SHP77 (cell line): ENCODE measurements around the gene GRK1.

Experiments used
- DNase-seq, 2 experiments: peaks; one replicate each; lab custom pipeline; 2025; lab: John Stamatoyannopoulos, UW

GRK1 gene

GRCh38 chr13:113729187-113730019 is 62.4 kb downstream of the GRK1 start:
- peak; percentile 70 to 92 for DNase-seq

DNA sequence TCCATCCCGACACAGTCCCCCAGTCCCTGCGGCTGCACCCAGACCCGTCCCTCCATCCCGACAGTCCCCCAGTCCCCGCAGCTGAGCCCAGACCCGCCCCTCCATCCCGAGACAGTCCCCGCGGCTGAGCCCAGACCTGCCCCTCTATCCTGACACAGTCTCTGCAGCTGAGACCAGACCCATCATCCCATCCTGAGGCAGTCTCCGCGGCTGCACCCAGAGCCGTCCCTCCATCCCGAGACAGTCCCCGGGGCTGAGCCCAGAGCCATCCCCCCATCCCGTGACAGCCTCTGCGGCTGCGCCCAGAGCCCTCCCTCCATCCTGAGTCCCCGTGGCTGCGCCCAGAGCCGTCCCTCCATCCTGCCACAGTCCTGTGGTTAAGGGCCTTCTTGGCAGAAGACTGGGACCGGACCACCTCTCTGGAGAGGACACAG is 63.3 kb downstream of the GRK1 start:
- DNase-seq: no peak

DNA sequence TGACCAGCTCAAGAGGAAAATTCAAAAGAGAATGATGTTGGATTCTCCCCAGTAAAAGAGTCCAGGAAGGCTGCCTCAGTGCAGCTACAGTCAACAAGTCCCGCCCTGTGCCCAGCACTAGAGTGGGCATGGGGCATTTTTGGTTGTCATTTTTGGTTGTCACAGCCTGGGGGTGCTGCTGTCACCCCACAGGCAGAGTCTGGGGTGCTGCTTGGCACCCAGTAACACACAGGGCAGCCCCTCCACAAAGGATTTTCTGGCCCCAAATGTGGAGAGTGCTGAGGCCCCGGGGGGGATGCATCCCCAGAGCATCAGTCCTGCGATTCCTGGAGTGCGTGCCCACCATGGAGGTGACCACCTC is 63.8 kb downstream of the GRK1 start:
- no peak for DNase-seq

GRCh38 chr13:113731192-113732175 is 64.5 kb downstream of the GRK1 start:
- DNase-seq: no peak

- no peak for DNase-seq
Measured at GRCh38 chr13:113732176-113732960, 65.3 kb downstream of the GRK1 start.

- no peak for DNase-seq
Measured at GRCh38 chr13:113732961-113733950, 66.2 kb downstream of the GRK1 start.

DNA sequence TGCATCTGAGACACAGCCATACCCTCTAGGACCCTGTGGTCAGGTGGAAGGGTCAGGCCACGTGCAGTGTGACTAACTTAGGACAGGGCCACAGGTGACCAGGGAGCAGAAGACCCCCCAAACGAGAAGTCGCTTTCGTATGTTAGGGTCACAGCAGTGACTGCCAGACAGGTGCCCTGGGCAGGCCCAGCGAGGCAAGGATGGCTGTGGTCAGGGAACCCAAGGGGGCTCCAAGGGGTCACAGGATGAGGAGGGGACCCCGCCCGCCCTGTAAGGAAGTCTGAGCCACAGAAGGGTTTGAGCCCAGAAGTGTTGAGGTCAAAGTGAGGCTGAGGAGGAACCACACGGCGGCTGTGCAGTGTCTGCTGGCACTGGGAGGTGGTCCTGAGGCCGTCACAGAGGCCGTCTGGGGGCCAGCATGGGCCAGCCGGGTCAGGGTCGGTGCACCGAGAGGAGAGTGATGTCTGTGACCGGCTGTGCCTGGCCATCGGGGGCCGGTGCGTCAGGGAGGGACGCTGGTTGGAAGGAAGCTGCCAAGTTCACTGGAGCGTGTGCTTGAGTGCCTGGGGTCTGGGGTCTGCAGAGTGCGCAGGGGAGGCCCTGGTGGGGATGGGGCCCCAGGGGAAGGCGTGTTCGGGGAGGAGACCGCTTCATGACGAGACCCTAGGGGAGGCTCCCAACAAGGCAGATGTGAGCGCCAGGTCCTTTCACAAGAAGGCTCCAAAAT is 67.2 kb downstream of the GRK1 start:
- no peak for DNase-seq

GRCh38 chr13:113734826-113735125 is 67.8 kb downstream of the GRK1 start:
- DNase-seq: no peak

DNA sequence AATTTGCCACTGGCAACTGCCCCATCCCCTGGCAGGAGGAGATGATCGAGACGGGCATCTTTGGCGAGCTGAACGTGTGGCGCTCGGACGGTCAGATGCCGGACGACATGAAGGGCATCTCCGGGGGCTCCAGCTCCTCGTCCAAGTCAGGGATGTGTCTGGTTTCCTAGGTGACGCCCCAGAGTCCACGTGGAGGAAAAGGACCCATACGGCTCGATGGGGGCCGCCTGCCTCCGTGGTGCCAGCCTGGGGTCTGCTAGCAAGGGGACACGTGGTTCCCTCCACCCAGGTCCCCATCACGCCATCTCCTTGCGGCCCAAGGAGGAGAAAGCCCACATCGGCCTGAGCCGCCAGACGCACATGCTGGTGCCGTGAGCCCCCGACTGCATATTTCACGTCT is 68.2 kb downstream of the GRK1 start:
- DNase-seq: no peak

- no peak for DNase-seq
Measured at GRCh38 chr13:113735750-113736149, 68.7 kb downstream of the GRK1 start.

DNA sequence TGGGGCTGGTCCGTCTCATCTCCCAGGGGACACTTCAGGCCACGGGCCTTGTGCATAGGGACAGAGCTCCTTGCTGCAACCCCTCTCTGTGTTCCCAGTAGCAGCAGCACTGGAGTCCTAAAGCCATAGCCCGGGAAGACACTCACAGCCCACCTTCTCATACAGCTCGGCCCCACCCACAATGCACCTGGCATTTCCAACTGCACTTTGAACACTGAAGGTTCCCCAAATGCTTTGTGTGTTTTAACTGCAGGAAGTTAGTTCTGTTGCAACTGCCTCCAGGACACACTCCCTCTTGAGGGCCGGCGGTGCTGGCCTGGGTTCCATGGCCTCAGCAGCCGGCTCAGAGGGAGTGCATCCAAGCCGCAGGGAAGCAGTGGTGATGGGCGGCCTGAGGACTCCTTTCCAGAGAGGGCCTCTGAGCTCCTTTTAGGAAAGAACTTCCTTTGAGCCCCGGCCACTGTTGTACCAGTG is 69.3 kb downstream of the GRK1 start:
- no peak for DNase-seq

- DNase-seq: no peak
Measured at GRCh38 chr13:113737803-113738202, 70.8 kb downstream of the GRK1 start.

- no peak for DNase-seq
Measured at GRCh38 chr13:113739527-113740285, 72.7 kb downstream of the GRK1 start.

DNA sequence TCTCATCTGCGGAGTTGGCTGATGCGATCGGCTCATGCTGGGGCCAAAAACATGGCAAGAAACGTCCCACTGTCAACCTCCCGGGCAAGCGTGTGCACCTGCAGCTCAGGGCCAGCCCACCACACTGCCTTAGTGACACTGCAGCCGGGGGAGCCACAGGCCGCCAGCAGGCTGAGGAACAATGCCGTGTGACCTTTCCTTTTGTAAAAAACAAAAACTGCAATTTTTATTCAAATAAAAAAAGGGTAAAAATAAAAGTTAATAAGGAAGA is 73.2 kb downstream of the GRK1 start:
- DNase-seq: no peak

DNA sequence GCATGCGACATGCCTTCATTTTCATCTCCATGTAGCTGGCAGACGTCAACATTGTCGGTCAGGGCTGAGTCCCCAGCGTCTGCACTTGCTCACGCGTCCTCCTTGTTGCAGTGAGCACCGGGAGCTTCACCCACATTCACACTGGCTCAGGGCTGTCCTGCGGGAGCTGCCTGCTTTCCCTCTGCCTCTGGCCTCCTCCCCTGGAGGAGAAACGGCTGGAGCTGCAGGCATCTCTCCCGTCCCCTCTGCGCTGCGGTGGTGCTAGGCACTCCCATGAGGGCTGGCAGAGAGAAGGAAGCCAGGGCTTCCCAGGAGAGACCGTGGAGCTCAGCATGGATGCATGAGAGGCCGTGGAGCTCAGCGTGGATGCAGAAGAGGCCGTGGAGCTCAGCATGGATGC is 73.6 kb downstream of the GRK1 start:
- no peak for DNase-seq

GRCh38 chr13:113741191-113741668 is 74.2 kb downstream of the GRK1 start:
- DNase-seq: no peak

GRCh38 chr13:113742000-113742441 is 75.0 kb downstream of the GRK1 start:
- peak; percentile 76 to 87 for DNase-seq

- peak in 1 of 2 experiments; percentile 56 for DNase-seq
Measured at GRCh38 chr13:113742445-113743120, 75.6 kb downstream of the GRK1 start.
